ENCODE data around the gene ZFPM1.
A peak's percentile ranks its signal among the peaks of the same experiment; 100 is the strongest.

ZFPM1 gene

DNA sequence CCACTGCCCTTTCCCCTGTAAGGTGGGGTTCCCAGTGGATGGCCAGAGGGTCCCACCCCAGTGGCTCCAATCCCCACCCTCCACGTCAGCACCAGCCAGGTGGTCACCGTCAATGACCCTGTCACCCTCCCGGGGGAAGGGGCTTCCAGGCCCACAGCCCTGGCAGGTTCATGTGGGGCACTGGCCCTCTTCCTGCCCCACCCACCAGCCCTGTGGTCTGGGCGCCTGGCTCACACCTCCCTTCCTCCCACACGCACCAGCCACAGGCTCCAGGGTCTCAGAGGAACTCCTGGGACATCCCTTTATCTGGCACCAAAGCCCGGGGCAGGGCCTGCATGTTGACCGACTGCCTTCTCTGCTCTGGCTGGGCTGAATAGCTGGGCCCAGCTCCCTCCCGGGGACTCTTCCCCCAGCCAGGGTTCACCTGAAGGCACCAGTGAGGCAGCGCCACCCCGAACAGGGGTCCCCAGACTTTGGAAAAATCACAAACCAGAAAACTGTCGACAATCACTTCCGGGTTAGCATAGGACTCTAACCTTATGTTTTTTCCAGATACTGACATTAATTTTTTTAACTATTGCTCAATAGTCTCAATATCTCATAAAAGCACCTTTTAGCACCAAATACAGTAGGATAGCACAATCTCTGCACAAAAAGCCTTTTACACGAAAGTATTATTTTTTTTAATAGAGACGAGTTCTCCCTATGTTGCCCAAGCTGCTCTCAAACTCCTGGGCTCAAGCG lies 95.2 kb downstream of the ZFPM1 start:
- ATAC-seq = no peak

DNA sequence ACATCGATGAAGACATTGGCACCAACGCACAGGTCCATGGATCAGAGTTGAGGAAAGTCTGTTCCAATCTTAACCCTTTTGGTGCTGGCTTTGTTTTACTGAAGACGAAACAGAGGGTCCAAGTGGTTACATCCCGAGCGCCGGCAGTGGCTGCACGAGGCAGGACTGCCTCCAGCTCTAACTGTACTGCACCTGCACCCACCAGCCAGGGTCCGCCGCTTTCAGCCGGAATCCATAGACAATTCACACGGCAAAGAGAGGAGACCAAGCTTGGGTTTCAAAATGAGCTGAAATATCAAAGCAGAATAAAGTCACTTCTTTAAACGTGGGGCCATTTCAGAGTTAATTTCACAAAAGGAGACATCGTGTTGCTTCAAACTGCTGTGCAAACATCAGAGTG lies 95.9 kb downstream of the ZFPM1 start:
- ATAC-seq = no peak

DNA sequence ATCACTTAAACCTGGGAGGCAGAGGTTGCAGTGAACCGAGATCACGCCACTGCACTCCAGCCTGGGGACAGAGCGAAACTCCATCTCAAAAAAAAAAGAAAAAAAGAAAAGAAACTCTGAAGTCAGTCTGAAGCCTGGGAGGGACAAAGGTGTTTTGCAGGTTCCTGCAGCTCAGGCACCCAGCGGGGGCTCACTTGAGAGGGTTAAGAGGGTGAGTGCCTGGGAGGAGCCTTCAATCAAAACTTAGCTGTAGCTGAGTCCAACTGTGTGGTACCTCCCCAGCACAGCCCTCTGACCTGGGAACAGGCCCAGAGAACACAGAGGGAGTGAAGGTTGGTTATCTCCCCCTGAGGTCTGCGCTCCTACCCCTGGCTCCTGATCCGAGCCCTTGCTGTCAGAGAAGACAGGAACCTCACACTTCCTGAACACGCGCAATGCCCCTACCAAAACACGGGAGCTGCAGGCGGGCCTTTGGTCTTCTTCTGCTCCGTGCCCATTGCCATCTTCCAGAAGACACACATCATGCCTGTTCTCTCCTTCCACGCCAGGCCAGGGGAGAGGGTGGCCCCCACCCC lies 96.7 kb downstream of the ZFPM1 start:
- no peak for ATAC-seq

DNA sequence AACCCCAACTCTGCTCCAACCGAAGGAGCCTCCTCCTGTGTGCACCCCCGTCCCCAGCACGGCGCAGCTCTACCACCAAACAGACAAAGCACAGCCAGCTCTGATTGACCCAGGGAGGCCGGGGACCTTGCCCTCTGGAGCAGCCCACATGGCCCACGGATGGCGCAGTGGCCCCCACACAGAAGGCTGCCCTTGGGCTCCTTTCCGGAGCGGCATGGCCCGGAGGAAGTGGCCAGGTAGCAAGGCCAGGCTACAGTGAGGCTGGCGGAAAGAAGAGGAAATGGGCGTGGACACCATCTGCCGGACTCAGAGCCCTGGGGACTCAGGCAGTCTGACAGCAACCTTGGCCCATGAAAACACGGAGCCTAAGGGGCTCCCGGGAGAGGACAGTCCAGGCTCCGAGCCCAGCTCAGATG lies 97.2 kb downstream of the ZFPM1 start:
- ATAC-seq = peak; percentile 21 to 73

DNA sequence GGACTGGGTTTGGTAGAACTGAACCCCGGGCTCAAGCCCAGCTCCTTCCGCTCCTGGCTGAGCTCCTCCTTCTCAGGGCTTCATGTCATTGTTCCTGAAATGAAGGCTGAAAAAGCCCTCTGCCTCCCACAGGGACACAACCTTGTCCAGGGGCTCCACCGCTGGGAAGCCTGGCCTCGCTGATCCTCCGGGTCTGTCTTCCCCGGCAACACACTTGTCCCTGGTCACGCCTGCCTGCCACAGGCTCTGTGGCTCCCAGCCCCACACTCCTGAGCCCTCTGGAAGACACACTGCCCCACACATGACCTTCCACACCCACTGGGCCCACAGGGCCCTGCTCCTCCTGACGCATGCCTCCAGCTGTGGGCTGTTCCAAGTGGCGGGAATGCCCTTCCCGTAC lies 99.1 kb downstream of the ZFPM1 start:
- ATAC-seq = no peak

DNA sequence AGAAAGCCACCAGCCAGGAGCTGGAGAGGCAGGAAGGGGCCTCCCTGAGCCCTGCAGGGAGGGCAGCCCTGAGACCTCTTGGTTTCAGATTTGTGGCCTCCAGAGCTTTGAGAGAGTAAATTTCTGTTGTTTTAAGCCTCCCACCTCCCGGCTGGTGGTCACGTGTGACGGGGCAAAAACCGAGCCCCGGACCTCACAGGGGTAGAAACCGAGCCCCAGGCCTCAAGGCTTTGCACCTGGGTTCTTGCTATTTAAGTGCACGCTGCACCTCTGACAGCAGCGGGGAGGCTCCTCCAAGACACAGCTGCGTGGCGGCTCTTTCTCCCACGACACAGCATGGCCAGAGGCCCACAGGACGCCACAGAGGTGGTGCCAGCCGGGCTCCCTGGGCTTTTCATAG lies 99.7 kb downstream of the ZFPM1 start:
- no peak for ATAC-seq

DNA sequence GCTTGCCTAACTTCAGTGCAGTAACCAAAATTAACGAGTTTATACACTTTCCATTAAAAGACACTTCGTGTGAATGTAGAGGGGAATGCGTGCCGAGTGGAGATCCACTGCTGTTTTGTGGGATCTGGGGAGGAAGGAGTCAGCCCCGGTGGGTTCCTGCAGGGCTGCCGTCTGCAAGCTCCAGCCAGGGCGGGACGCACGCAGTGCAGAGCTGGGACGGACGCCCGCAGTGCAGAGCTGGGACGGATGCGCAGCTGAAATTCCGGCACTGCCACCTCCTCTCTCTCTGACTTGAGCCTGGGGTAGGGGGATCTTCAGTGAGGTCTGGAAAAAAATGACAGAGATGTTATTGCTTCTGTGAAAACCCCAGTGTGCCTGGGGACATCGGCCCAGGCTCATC lies 100.7 kb downstream of the ZFPM1 start:
- no peak for ATAC-seq

DNA sequence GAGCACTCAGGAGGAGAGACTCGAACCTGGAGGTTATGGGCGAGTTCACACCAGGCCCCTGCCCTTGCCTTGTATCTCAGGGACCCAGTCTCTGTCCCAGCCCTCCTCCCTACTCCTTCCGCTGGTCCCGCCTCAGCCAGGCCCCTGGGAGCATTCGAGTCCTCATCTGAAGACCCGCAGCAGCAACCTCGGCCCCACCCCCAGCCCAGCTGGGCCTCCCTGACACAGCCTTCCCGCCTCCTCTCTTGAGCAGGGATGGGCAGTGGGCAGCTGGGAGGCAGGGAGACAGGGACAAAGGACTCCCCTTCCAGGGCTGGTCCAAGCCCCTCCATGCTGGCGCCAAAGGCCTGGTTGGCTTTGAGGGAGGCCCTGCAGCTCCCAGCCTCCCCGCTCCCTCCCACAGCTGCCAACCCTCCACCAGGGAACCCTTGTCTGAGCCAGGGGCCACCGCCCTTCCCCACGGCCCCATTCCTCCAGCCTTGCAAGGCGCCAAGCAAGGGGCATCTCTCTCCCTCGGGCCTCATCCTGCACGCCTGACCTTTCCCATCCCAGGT lies 101.7 kb downstream of the ZFPM1 start:
- ATAC-seq = no peak

DNA sequence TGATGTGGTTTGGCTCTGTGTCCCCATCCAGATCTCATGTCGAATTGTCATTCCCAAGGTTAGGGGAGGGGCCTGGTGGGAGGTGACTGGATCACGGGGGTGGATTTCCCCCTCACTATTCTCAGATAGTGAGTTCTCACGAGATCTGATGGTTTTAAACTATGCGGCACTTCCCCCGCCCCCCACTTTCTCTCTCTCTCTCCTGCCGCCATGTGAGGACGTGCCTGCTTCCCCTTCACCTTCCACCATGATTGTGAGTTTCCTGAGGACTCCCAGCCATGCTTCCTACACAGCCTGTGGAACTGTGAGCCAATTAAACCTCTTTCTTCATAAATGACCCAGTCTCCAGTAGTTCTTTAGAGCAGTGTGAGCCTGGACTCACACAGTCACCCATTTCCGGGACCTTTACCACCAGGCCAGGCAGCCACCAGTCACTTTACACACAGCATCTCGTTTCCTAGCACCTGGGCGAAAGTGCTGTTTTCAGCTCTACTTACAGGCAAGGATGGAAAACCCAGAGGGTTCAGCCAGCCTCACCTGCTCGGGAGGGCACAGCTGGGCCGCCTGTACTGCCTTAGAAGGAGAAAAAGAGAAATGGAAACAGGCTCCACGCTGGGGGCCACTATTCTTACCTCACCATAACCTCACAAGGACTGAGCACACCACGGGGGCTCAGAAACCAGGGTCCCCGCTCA lies 103.4 kb downstream of the ZFPM1 start:
- ATAC-seq = no peak

DNA sequence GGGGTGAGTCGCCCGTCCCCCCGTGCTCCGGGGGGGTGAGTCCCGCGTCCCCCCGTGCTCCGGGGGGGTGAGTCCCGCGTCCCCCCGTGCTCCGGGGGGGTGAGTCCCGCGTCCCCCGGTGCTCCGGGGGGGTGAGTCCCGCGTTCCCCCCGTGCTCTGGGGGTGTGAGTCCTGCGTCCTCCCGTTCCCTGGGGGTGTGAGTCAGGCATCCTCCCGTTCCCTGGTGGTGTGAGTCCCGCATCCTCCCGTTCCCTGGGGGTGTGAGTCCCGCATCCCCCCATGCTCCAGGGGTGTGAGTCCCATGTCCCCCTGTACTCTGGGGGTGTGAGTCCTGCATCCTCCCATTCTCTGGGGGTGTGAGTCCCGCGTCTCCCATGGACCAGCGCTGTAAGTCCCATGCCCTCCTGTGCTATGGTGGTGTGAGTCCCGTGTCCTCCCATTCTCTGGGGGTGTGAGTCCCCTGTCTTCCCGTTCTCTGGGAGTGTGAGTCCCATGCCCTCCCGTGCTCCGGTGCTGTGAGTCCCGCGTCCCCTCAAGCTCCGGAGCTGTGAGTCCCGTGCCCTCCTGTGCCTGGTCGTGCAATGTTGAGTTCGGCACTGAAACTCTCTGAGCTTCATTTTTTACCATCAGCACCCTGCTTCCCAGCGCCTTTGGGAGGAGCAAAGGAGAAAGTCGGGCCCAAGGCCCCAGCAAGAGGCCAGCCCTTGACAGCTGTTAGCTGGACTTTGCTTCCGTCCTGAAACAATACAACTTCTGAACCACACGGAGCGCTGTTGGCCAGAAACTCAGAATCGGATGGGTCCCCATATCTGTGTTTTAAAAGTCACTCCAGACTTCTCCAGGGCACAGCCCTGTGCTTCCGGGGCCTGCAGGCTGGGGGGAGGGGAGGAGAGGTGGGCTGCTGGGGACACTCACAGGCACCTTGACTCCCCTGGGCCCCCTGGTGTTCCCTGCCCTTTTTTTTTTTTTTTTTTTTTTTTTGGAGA lies 105.7 kb downstream of the ZFPM1 start:
- peak in 1 of 2 donors; percentile 45 for ATAC-seq

DNA sequence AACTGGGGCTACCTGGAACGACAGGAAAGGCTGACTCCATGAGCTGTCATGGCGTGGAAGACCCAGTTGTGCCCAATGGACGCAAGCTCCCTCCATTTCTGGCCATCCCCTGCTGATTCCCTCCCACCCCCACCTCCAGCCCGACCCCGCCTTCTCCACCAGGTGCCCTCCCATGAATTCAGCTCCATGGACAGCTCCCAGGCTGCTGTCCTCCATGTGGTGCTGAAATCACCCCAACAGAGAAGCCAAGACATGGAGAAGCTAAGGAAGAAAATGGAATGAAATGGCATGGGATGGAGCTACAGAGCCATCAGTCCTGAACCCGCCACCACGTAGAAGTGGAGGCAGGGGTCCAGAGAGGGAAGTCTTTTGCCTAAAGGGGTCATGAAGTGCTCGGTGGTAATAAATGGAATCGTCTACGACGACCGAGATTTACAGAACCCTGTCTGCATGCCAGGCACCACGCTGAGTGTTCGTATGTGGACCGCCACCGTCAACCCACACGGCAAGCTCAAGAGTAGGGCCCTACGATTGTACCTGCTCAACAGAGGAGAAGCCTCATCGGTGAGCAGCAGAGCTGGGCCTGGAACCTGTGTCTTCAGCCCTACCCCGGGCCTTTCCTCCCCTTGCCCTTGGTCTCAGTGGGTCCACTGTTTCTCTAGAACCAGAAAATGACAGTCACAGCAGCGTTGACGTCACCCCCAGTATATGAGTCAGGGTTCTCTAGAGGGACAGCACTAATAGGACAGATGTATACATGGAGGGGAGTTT lies 107.8 kb downstream of the ZFPM1 start:
- peak; percentile 35 to 39 for ATAC-seq

DNA sequence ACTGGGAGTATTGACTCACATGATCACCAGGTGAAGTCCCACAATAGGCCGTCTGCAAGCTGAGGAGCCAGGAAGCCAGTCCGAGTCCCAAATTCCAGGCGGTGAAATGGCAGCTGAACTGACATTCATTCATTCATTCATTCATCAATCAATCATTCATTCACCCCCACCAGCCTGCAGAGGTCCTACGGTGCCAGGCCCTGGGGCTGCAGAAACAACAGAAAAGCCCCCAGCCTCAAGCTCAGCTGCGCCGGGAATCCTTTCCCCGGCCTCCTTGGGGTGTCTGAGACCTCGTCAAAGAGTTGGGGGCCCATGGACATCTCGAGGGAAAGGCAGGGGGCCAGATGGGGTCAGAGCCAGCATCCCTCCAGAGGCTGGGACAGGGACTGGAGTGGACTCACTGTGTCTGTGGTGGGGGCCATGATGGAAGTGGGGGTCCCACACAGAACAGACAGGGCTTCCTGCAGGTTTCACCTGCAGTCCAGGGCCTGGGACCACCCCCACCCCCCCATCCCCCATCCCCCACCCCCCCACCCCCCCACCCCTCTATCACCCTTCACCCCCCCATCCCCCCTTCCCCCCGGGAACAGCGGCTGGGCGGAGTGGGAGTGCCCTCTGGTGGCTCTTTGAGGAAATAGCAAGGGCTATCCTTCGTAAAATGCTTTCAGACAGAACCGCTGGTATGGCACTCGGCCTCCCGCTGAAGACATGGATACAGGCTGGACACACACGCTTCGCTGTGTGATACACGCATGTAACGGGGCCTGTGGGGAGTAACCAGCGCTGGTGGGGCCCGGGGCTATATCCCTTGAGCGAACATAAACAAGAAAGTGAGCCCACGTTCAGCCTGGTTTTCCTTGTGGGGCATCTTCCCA lies 108.6 kb downstream of the ZFPM1 start:
- peak in 1 of 2 donors; percentile 22 for ATAC-seq

DNA sequence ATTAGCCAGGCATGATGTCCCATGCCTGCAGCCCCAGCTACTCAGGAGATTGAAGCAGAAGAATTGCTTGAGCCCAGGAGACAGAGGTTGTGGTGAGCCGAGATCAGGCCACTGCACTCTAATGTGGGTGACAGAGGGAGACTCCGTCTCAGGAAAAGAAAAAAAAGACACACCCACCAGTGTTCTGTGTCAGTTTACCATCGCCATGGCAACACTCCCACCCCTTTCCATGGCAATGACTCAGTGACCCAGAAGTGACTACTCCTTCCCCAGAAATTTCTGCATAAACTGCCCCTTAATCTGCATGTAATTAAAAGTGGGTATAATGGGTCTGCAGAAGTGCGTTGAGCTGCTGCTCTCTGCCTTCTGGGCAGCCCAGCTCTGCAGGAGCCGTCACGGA lies 113.1 kb downstream of the ZFPM1 start:
- peak; percentile 33 to 44 for ATAC-seq

DNA sequence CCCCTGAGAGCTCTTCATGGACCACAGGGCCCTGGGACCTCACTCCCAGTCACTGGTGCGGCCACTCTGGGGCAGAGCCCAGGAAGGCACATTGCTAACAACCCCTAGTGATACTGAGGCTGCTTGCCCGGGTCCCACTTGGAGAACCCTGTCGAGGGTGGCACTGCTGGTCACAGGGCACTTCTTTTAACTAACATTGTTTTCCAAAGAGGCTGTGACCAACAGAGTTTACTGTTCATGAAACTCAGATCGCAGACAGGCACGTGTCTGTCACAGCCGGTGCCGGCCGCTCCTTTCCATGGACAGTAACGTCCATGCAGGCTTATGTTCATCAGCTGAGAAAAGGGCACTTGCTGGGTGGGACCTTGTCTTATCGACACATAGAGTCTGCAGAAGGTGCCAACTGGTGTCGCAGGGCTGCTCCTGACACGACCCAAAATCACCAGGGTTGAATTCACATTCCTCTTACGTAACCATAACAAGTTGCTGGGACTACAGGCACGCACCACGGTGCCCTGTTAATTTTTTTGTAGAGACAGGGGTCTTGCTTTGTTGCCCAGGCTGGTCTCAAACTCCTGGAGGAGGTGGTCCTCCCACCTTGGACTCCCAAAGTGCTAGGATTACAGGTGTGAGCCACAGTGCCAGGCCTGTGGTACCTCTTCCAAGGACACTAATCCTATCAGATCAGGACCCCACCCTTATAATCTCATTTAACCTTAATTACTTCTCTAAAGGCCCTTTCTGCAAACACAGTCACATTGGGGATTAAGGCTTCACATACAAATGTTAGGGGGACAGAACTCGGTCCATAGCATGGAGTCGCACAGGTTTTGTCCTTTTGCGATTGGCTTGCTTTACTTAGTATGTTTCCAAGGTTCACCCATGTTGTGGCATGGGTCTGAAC lies 115.9 kb downstream of the ZFPM1 start:
- ATAC-seq = no peak

DNA sequence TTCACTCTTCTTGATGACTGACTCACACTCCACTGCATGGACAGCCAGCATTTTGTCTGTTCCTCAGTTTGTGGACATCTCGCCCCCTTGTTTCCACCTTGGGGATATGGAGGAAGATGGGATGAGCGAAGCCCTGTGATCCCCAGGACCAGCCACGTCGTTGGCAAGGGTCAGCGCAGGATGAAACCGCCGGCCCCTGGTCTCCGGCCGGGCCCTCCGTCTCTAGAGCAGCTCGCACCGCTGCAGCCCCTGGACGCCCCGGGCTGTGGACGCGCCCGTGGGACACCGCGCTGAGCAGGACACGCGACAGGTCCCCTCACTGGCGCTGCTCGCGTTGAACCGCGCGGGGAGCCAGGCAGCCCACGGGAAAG lies 116.5 kb downstream of the ZFPM1 start:
- ATAC-seq = peak; percentile 11 to 12

DNA sequence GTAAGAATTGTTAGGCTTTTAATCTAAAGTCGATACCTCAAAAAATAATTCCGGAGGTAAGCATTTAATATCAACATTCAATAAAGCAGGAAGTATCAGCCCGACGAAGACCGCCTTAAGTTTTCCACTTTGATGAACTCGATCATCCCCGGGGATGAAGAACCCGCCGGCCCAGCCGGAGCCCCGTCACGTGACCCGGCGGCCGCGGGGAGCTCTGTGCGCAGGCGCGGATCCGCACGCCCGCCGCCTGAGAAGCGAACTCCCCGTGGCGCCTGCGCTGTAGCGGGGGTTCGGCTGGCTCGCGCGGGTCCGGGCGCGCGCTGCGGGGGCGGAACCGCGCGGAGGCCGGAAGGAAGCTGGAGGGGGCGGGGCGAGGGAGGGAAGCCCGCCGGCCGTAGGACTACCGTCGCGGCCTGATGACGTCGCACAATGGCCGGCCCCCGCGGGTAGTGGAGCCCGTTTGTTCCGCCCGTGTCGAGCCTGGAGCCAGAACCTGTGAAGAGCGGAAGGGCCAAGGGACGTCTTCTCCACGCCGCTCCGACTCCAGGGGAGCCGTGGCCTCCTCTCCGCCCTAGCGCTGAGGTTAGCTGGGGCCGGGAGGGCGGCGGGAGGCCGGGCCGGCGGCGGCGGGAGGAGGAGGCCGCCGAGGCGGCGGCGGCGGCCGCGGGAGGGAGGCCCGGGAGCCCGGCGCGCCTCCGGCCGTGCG lies 117.1 kb downstream of the ZFPM1 start, which contains the start of gene ZC3H18:
TSS of gene ZC3H18 (plus strand) at position 419 of the 706 bp plus-strand sequence. CDS start 6,721 bp downstream, outside the sequence.
- ATAC-seq = peak; percentile 71 to 77

DNA sequence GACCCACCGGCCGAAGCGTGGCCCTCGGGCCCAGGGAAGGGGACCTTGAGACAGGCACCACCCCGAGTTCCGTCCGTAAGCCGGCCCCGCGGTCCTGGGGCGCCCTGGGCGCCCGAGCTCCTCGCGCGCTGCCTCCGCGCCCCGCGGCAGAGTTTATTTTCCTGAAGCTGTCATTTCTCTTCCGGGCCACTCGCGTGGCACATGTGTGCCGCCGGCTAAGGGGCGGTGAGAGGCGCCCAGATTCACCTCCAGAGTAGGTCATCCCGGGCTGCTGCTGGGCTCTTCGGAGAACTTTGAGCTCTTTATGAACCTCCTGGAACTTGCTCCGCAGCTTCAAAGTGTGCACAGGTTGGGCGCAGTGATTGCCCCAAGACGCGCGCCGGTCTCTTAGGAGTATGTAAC lies 117.6 kb downstream of the ZFPM1 start:
- peak; percentile 24 to 48 for ATAC-seq

DNA sequence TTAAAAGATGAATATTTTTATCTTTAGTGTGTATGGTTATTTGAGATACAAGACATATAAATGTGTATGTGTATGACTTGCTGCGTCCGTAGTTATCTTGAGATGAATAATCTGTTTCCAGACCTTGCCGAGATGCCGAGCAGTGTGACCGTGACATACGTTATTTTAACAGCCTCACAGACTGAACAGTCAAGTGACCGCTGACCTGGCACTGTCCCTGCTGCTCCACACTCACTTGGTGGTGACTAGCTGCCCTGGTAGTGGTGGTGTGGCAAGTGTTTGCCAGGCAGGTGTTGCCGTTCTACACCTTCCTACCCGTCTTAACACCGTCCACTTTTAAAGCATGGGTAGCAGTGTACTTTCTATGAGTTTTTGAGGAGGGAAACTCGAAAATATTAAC lies 122.2 kb downstream of the ZFPM1 start:
- ATAC-seq = no peak

DNA sequence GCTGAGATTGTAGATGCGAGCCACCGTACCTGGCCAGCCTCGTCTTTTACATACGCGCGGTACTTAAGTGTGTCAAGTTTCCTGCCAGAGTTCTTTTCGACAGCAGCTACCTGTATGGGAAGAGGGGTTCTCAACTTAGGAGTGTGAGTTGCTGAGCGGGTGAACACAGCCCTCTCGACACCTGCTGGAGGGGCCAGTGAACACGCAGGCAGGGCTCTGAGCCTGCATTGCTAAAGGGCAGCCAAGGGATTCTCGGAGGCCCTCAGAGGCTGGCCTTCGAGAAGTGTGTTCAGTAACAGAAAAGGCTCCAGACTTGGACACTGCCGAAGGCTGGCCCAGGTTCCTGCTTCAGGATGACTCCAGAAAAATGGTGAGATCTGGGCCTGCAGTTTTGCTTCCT lies 123.2 kb downstream of the ZFPM1 start:
- no peak for ATAC-seq

All from activated CD4-positive, CD25-positive, alpha-beta regulatory T cell treated with anti-CD3 and anti-CD28 coated beads, Interleukin-2, amount 50 U/mL, for 24 hours (primary cell).